CD4-positive, alpha-beta memory T cell (primary cell): Measurements from ENCODE around the gene ENDOV. TPM values are rescaled to one million over a fixed set of nuclear protein-coding genes. Genes with fewer than 3 reads are reported as not detected.

ENCODE experiments used
- CTCF ChIA-PET: fragments of 350-600 bp; sonication (Branson Sonifier 250); formaldehyde crosslinking; loops from one replicate; lab custom pipeline; 2021; ENCODE audit warnings: inconsistent platforms; ENCODE audit not compliant: partially characterized antibody; lab: Charles Lee
- POLR2A ChIA-PET: fragments of 350-600 bp; sonication (Branson Sonifier 250); formaldehyde crosslinking; loops from one replicate; lab custom pipeline; 2021; ENCODE audit not compliant: partially characterized antibody; lab: Charles Lee
- DNase-seq, 5 donors: peaks; one replicate each; pipeline versions ENCODE4 v3.0.0 to v3.0.0-alpha.2; 2020 to 2022; ENCODE audit warnings: mixed read lengths in 1 of 5
- H3K27ac ChIP-seq: one replicate; pipeline ENCODE4 v1.7.0; 2013; ENCODE audit warnings: low read depth, low read length
- H3K27me3 ChIP-seq: 2 replicates; pipeline ENCODE4 v1.7.0; 2013; ENCODE audit warnings: mild to moderate bottlenecking, low read length, moderate library complexity; ENCODE audit not compliant: insufficient read depth
- H3K36me3 ChIP-seq: 2 replicates; pipeline ENCODE4 v1.7.0; 2013; ENCODE audit warnings: mild to moderate bottlenecking, low read length, moderate library complexity; ENCODE audit not compliant: insufficient read depth
- H3K4me1 ChIP-seq: 2 replicates; pipeline ENCODE4 v1.7.0; 2013; ENCODE audit warnings: mild to moderate bottlenecking, low read length, moderate library complexity; ENCODE audit not compliant: insufficient read depth
- H3K4me3 ChIP-seq, 2 donors: one replicate each; pipeline ENCODE4 v1.7.0; 2013; ENCODE audit warnings: low read length in 2 of 2, mild to moderate bottlenecking in 1 of 2
- H3K9me3 ChIP-seq, 2 donors: one replicate each; pipeline ENCODE4 v1.7.0; 2013; ENCODE audit warnings: low read length in 2 of 2, control low read depth in 1 of 2; ENCODE audit not compliant: control insufficient read depth in 1 of 2
- H3K27ac Mint-ChIP-seq, 7 donors: one replicate each; pipeline ENCODE4 v1.8.0; 2020 to 2021; ENCODE audit warnings: mixed read lengths in 7 of 7, mild to moderate bottlenecking in 6 of 7, inconsistent platforms in 3 of 7, moderate library complexity in 3 of 7
- H3K27me3 Mint-ChIP-seq, 2 donors: one replicate each; pipeline ENCODE4 v1.8.0; 2020 to 2021; ENCODE audit warnings: mixed read lengths in 2 of 2
- H3K36me3 Mint-ChIP-seq, 2 donors: one replicate each; pipeline ENCODE4 v1.8.0; 2020 to 2021; ENCODE audit warnings: mixed read lengths in 2 of 2, inconsistent platforms in 1 of 2, mild to moderate bottlenecking in 1 of 2
- H3K4me1 Mint-ChIP-seq, 4 donors: one replicate each; pipeline ENCODE4 v1.8.0; 2020 to 2021; ENCODE audit warnings: mixed read lengths in 4 of 4, mild to moderate bottlenecking in 1 of 4
- H3K4me3 Mint-ChIP-seq, 8 donors: one replicate each; pipeline ENCODE4 v1.8.0; 2020 to 2021; ENCODE audit warnings: mixed read lengths in 8 of 8, mild to moderate bottlenecking in 7 of 8, moderate library complexity in 6 of 8, inconsistent platforms in 3 of 8
- H3K9me3 Mint-ChIP-seq, 8 donors: one replicate each; pipeline ENCODE4 v1.8.0; 2020 to 2021; ENCODE audit warnings: mixed read lengths in 8 of 8, mild to moderate bottlenecking in 5 of 8, inconsistent platforms in 3 of 8, moderate library complexity in 1 of 8
- intact Hi-C: fragments of 100-400 bp; cut with micrococcal nuclease; formaldehyde crosslinking; loops from one replicate; pipeline ENCODE4 v1.15.1; 2023
- polyA plus RNA-seq, 2 donors: library from polyadenylated mRNA; unstranded; fragments of 300-500 nt; fragmentation: Illumina TruSeq; gene quantifications; one replicate each; pipeline ENCODE4 v1.2.3, GENCODE V29; 2021
- total RNA-seq, 2 experiments: library from RNA; stranded (reverse); gene quantifications; one replicate each; pipeline ENCODE4 v1.2.3, GENCODE V29; 2021

The ENDOV gene
- total and polyA plus RNA-seq, 4 experiments from 2014 or later: 10.1 to 25.5 (median 17.8) TPM

DNA sequence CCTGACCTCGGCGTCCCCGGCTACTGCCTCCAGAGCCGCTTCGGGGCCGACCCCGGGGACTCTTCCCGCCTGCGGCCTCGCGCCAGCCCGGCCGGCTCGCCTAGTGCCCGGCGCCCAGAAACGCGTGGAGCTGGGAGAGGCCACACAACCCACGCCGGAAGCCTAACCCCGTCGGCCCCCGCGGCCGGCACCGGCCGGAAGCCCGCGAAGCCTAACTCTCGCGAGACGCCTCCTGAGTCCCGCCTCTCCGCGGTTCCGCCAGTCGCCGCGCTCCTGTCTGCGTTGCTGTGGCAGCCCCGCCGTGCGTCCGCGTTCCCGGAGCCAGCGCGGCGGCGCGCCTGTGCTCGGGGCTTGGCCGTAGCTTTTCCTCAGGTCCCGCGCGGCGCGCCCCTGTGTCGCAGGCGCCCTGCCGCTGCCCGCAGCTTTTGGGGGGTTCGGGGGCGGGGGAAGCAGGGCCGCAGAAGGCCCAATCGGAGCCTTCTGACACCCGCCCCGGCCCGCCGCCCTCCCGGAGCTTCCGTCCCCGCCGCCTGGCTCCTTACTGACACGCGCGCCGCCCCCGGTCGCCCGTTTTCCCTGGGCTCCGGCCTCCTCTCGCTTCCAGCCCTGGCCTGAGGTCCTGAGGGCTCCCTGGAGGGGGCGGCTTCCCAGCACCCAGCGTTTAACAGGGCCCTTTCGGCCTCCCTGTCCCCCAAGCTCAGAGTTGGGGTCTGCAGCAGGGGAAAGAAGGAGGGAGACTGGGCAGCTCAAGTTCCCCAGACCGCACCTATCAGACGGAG, 39.8 kb downstream of the ENDOV start:
- Histone ChIP-seq H3K4me1 (peaks cover 18% of the 10 kb centered on the region), H3K27ac (peak overlapping the region; percentile 93), H3K9me3 (no peaks in the 10 kb centered on the region), H3K4me3 (peak overlapping the region; percentile 42 to 66), H3K27me3 (no peaks in the 10 kb centered on the region), H3K36me3 (no peaks in the 10 kb centered on the region)
- ChIA-PET CTCF (interaction anchor here (0.6 to 1.5 kb wide), 5 partner anchors 27 to 523 kb away, joined by 3 to 6 read pairs (median 3); no protein-coding TSS in a partner anchor), POLR2A (interaction anchor here (0.6 to 2.7 kb wide), 45 partner anchors 9 to 1229 kb away, joined by 3 to 22 read pairs (median 4); partner anchors contain the start of genes ACTG1, ARL16, CHMP6 and ENDOV)
- Mint-ChIP-seq H3K27ac (peak overlapping the region; percentile 92 to 98 (median 96)), H3K4me1 (peaks cover 9 to 25% (median 12%) of the 10 kb centered on the region in 4 donors), H3K36me3 (peaks cover 0 to 3% of the 10 kb centered on the region in 2 donors), H3K4me3 (peak overlapping the region; percentile 89 to 93 (median 92)), H3K27me3 (peaks cover 14 to 17% of the 10 kb centered on the region in 2 donors), H3K9me3 (peaks cover 0 to 4% (median 0%) of the 10 kb centered on the region in 8 donors)
- peak; percentile 92 to 96 (median 95) for DNase-seq
- intact Hi-C loops: loop anchor here (1.0 kb wide), 2 partner anchors 39 to 90 kb away; partner anchors contain the start of genes ENDOV and RPTOR

DNA sequence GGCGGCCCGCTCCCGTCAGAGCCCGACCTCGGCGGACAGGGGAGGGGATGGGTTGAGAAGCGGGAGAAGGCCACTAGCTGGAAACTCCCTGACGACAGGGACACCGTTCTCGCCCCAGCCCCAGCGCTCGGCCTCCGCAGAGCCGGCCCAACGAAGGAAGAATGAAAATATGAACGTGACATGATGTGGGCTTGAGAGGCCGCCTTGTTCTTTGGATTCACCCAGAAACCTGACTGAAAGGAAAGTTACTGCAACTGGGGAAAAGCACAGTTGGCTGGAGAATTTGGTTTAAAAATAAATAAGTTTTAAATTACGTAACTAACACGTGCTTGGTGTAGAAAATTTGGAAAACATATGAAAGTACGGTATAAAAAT, 40.4 kb downstream of the ENDOV start:
- peaks cover 9 to 25% (median 12%) of the 10 kb centered on the region in 4 donors for H3K4me1 Mint-ChIP-seq
- peak overlapping the region; percentile 89 to 93 (median 92) for H3K4me3 Mint-ChIP-seq
- H3K27me3 Mint-ChIP-seq: peaks cover 15 to 17% of the 10 kb centered on the region in 2 donors
- Histone ChIP-seq H3K27me3 (no peaks in the 10 kb centered on the region), H3K4me1 (peaks cover 18% of the 10 kb centered on the region), H3K4me3 (peak overlapping the region; percentile 42 to 66), H3K27ac (peak overlapping the region; percentile 93), H3K9me3 (no peaks in the 10 kb centered on the region), H3K36me3 (no peaks in the 10 kb centered on the region)
- peaks cover 0 to 3% of the 10 kb centered on the region in 2 donors for H3K36me3 Mint-ChIP-seq
- peak in 1 of 5 donors; percentile 60 for DNase-seq
- CTCF ChIA-PET: interaction anchor here (0.7 to 1.5 kb wide), 3 partner anchors 28 to 454 kb away, joined by 3 to 6 read pairs (median 3); no protein-coding TSS in a partner anchor
- POLR2A ChIA-PET: interaction anchor here (0.6 to 2.7 kb wide), 35 partner anchors 9 to 1228 kb away, joined by 3 to 22 read pairs (median 5); partner anchors contain the start of genes ARL16, CHMP6, ENDOV and FAAP100
- H3K27ac Mint-ChIP-seq: peak overlapping the region; percentile 92 to 98 (median 96)
- H3K9me3 Mint-ChIP-seq: peaks cover 0 to 4% (median 0%) of the 10 kb centered on the region in 8 donors
- intact Hi-C loops: no loop called here

DNA sequence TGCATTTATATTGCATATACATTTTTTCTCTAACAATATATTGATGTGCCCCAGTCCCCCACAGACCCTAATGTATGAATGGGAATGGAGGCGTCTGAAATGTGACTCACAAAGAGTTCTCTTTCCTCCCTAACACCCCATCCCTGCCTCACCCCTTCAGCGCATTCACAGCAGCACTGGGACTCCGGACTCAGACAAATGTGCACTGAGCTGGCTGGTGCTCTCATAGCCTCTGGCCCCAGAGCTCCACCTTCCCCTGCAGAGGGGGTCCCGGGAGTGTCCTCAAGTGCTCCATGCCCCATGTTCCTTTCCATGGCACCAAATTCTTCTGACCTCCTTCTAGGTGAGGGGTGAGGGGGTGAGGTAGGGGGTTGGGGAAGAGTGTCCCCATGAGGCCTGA, 40.8 kb downstream of the ENDOV start:
- no peaks in the 10 kb centered on the region for H3K9me3 ChIP-seq
- H3K4me3 Mint-ChIP-seq: peak overlapping the region; percentile 65 to 92 (median 82)
- CTCF ChIA-PET: interaction anchor here (1.5 kb wide), 1 partner anchor 444 kb away, joined by 3 read pairs; no protein-coding TSS in a partner anchor
- no peak overlapping the region for H3K4me3 ChIP-seq
- H3K36me3 ChIP-seq: no peaks in the 10 kb centered on the region
- POLR2A ChIA-PET: interaction anchor here (1.0 to 2.7 kb wide), 12 partner anchors 10 to 1053 kb away, joined by 3 to 22 read pairs (median 6); partner anchors contain the start of gene ENDOV
- peak in 1 of 5 donors; percentile 20 for DNase-seq
- peaks cover 18 to 20% of the 10 kb centered on the region in 2 donors for H3K27me3 Mint-ChIP-seq
- peaks cover 18% of the 10 kb centered on the region for H3K4me1 ChIP-seq
- no peaks in the 10 kb centered on the region for H3K27me3 ChIP-seq
- peak overlapping the region; percentile 93 for H3K27ac ChIP-seq
- peaks cover 0 to 3% of the 10 kb centered on the region in 2 donors for H3K36me3 Mint-ChIP-seq
- H3K27ac Mint-ChIP-seq: peak overlapping the region; percentile 78 to 98 (median 95)
- intact Hi-C loops: no loop called here
- H3K4me1 Mint-ChIP-seq: peaks cover 9 to 25% (median 12%) of the 10 kb centered on the region in 4 donors
- peaks cover 0 to 4% (median 0%) of the 10 kb centered on the region in 8 donors for H3K9me3 Mint-ChIP-seq

DNA sequence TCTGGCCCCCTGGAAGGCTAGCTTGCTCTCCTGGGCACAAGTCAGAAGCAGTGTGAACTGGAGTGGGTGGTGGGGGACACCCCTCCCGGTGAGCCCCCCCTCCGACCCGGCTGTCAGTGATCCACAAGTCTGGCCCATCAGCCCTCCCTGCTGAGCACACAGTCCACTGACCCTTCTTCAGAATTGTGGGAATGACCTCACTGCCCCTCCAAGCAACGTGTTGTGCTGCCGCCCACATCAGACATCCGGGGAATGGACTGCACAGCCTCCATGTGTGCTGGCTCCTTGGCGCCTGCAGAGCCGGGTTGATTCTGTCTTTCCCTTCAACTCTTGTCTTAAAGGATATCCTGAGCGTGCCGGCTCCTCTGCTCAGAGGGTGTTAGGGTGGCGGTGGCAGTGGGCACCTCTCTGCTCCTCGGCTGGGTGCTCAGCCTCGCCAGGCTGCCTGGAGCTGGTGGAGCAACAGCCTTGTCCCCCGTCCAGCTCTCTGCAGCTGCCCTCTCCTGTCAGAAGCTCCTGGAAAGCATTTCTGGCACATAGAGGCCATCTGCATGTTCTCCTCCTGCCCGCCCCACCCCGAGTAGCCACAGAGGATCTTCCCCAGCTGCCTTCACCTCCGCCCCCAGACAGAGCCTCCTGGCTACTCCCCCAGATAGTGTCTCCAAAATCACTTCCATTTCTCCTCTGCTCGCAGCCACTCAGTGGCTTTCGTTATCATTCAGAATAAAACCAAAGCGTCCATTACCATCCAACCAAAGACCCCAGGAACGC, 41.7 kb downstream of the ENDOV start:
- H3K4me3 ChIP-seq: no peak overlapping the region
- intact Hi-C loops: no loop called here
- H3K4me1 ChIP-seq: peaks cover 18% of the 10 kb centered on the region
- Mint-ChIP-seq H3K27me3 (peaks cover 18 to 25% of the 10 kb centered on the region in 2 donors), H3K4me3 (peak overlapping the region in 4 of 8 donors; percentile 21 to 68 (median 66)), H3K9me3 (peaks cover 0 to 4% (median 0%) of the 10 kb centered on the region in 8 donors), H3K27ac (peak overlapping the region in 2 of 7 donors; percentile 80 to 95), H3K4me1 (peaks cover 9 to 25% (median 12%) of the 10 kb centered on the region in 4 donors), H3K36me3 (peaks cover 0 to 3% of the 10 kb centered on the region in 2 donors)
- ChIA-PET POLR2A (no interaction called here), CTCF (no interaction called here)
- no peak overlapping the region for H3K27ac ChIP-seq
- H3K36me3 ChIP-seq: no peaks in the 10 kb centered on the region
- DNase-seq: peak in 1 of 5 donors; percentile 9
- no peaks in the 10 kb centered on the region for H3K9me3 ChIP-seq
- H3K27me3 ChIP-seq: no peaks in the 10 kb centered on the region

DNA sequence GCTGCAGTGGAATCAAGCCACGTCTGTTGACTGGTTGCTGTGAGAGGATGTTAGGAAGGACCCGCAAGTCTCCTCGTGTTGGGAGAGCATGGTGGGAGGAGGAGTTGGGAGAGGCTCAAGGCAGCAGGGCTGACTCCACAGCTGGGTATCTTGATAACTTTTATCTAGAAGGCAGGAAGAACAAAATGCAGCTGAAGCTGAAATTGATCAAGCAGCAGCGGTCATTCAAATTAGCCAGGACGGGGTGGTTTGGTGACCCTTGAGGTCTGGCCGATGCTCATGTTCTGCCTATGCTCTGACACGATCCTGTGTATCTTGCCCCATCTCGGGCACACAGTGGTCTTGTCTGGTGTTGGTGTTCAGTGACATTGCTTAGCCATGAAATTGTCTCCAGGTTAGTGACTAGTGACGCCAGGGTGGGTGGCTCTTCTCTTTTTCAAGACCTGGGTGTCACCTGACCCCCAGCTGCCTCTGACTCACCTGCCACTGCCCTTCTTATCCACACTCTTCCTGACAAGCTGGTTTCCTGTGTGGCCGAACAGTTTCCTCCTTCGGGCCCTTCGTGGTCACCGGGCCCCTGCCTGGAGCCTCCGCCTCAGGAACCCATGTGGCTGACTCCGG, 42.4 kb downstream of the ENDOV start:
- intact Hi-C loops: no loop called here

DNA sequence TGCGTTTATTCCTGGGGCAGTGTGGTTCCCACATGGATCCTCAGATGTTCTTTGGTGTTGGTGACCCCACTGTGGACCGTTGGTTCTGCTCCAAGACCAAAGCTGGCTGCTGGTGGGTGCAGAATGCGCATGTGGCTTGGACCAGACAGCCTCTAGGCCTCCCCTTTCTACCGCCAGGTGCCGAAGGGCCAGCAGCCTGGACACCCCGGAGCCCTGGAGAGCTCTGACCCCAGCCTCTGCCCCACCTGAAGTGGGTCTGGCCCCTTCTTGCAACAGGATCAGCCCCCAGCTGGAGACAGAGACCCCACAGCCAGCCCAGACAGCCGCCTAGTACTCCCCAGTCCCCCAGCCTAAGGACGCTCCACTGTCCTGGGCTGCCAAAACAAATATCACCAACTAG, 43.0 kb downstream of the ENDOV start:
- Histone ChIP-seq H3K27me3 (no peaks in the 10 kb centered on the region), H3K4me3 (no peak overlapping the region), H3K4me1 (peaks cover 18% of the 10 kb centered on the region), H3K9me3 (no peaks in the 10 kb centered on the region), H3K27ac (no peak overlapping the region), H3K36me3 (no peaks in the 10 kb centered on the region)
- H3K27ac Mint-ChIP-seq: peak overlapping the region in 1 of 7 donors; percentile 20
- intact Hi-C loops: no loop called here
- ChIA-PET POLR2A (no interaction called here), CTCF (no interaction called here)
- peaks cover 9 to 25% (median 12%) of the 10 kb centered on the region in 4 donors for H3K4me1 Mint-ChIP-seq
- peaks cover 0 to 4% (median 0%) of the 10 kb centered on the region in 8 donors for H3K9me3 Mint-ChIP-seq
- H3K4me3 Mint-ChIP-seq: peak overlapping the region in 2 of 8 donors; percentile 41 to 48
- H3K27me3 Mint-ChIP-seq: peaks cover 18 to 25% of the 10 kb centered on the region in 2 donors
- H3K36me3 Mint-ChIP-seq: peaks cover 0 to 3% of the 10 kb centered on the region in 2 donors
- DNase-seq: no peak

More for the DNA sequence above, 42.4 kb downstream of the ENDOV start:
- H3K27me3 Mint-ChIP-seq: peaks cover 18 to 25% of the 10 kb centered on the region in 2 donors
- Histone ChIP-seq H3K36me3 (no peaks in the 10 kb centered on the region), H3K9me3 (no peaks in the 10 kb centered on the region), H3K27ac (no peak overlapping the region), H3K4me3 (no peak overlapping the region), H3K27me3 (no peaks in the 10 kb centered on the region), H3K4me1 (peaks cover 18% of the 10 kb centered on the region)
- peak overlapping the region in 6 of 8 donors; percentile 33 to 67 (median 44) for H3K4me3 Mint-ChIP-seq
- peaks cover 9 to 25% (median 12%) of the 10 kb centered on the region in 4 donors for H3K4me1 Mint-ChIP-seq
- DNase-seq: no peak
- peaks cover 0 to 4% (median 0%) of the 10 kb centered on the region in 8 donors for H3K9me3 Mint-ChIP-seq
- CTCF ChIA-PET: no interaction called here
- H3K27ac Mint-ChIP-seq: peak overlapping the region in 1 of 7 donors; percentile 95
- peaks cover 0 to 3% of the 10 kb centered on the region in 2 donors for H3K36me3 Mint-ChIP-seq
- POLR2A ChIA-PET: no interaction called here
